AG10803 (cell line): Measurements from ENCODE around the gene NOVA2.

Source experiments
- DNase-seq: peaks from one replicate; pipeline ENCODE4 v3.0.0; 2010; ENCODE audit warnings: low read depth
- H3K4me3 ChIP-seq: 2 replicates; pipeline ENCODE4 v1.5.1; 2011; ENCODE audit warnings: mild to moderate bottlenecking, low read length, control low read depth
- CTCF ChIP-seq: conservative IDR thresholded peaks from 2 replicates; pipeline ENCODE4 v1.5.1; 2011; ENCODE audit warnings: mild to moderate bottlenecking, low read length, control low read depth, inconsistent platforms

The NOVA2 gene

GRCh38 chr19:45960595-45961235 lies 12.9 kb downstream of the NOVA2 start:
- H3K4me3 ChIP-seq: no peak overlapping the region
- DNase-seq: no peak
- TF ChIP-seq CTCF: no peak

- TF ChIP-seq CTCF: no peak
- H3K4me3 ChIP-seq: no peak overlapping the region
- DNase-seq: no peak
These were observed 14.1 kb downstream of the NOVA2 start for GRCh38 chr19:45959517-45960025.

GRCh38 chr19:45958769-45959516 lies 14.7 kb downstream of the NOVA2 start:
- no peak overlapping the region for H3K4me3 ChIP-seq
- no peak for DNase-seq
- no peak for TF ChIP-seq CTCF

- TF ChIP-seq CTCF: no peak
- H3K4me3 ChIP-seq: no peak overlapping the region
- no peak for DNase-seq
These were observed 15.3 kb downstream of the NOVA2 start for GRCh38 chr19:45958320-45958719.

GRCh38 chr19:45955905-45956608 lies 17.6 kb downstream of the NOVA2 start:
- DNase-seq: no peak
- TF ChIP-seq CTCF: no peak
- no peak overlapping the region for H3K4me3 ChIP-seq

- no peak for DNase-seq
- H3K4me3 ChIP-seq: no peak overlapping the region
- TF ChIP-seq CTCF: no peak
These were observed 19.5 kb downstream of the NOVA2 start for GRCh38 chr19:45954156-45954555.

GRCh38 chr19:45953676-45954075 lies 20.0 kb downstream of the NOVA2 start:
- DNase-seq: no peak
- no peak for TF ChIP-seq CTCF
- no peak overlapping the region for H3K4me3 ChIP-seq
